ENCODE measurements around the gene SHFL.

- TF ChIP-seq, protein P1, sequence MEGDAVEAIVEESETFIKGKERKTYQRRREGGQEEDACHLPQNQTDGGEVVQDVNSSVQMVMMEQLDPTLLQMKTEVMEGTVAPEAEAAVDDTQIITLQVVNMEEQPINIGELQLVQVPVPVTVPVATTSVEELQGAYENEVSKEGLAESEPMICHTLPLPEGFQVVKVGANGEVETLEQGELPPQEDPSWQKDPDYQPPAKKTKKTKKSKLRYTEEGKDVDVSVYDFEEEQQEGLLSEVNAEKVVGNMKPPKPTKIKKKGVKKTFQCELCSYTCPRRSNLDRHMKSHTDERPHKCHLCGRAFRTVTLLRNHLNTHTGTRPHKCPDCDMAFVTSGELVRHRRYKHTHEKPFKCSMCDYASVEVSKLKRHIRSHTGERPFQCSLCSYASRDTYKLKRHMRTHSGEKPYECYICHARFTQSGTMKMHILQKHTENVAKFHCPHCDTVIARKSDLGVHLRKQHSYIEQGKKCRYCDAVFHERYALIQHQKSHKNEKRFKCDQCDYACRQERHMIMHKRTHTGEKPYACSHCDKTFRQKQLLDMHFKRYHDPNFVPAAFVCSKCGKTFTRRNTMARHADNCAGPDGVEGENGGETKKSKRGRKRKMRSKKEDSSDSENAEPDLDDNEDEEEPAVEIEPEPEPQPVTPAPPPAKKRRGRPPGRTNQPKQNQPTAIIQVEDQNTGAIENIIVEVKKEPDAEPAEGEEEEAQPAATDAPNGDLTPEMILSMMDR (conservative IDR thresholded peaks at IDR 0.05; ENCODE audit: low read length) = no peak
- no peak for TF ChIP-seq EZH2phosphoT487 (IDR thresholded peaks at IDR 0.05; ENCODE audit: borderline replicate concordance, low read depth, low read length)
Observed at GRCh38 chr19:10089801-10090375, 3.8 kb downstream of the SHFL start.
